GM12878 (cell line): ENCODE data around the gene PITPNM3. TPM values are rescaled to one million over a fixed set of nuclear protein-coding genes. Genes with fewer than 3 reads are reported as not detected.
A peak's percentile ranks its signal among the peaks of the same experiment; 100 is the strongest.

Experiments
- ATAC-seq: fragments of 200-7000 bp; cut with Tn5 transposase; 3 replicates; pipeline ENCODE4 v1.9.1; 2020; ENCODE audit warnings: mild to moderate bottlenecking, moderate library complexity
- BruUV-seq: library from RNA; stranded (reverse); fragments of 400-500 nt; replicated peaks from 2 replicates; lab custom pipeline; 2021; lab: Mats Ljungman, UMichigan
- CTCF ChIA-PET: fragments of 300-600 bp; sonication (Branson Sonifier 250); formaldehyde crosslinking; extraction: SDS; loops from one replicate; lab custom pipeline; 2021; ENCODE audit warnings: inconsistent platforms; lab: Yijun Ruan, JAX
- POLR2A ChIA-PET: fragments of 350-600 bp; formaldehyde crosslinking; extraction: SDS; loops from one replicate; lab custom pipeline; 2021; ENCODE audit warnings: inconsistent platforms; lab: Charles Lee
- RAD21 ChIA-PET: fragments of 300-600 bp; sonication (Branson Sonifier 250); formaldehyde crosslinking; loops from one replicate; lab custom pipeline; 2023; ENCODE audit warnings: antibody characterized with exemption; ENCODE audit not compliant: unreplicated experiment; lab: Charles Lee
- SMC1A ChIA-PET: fragments of 300-600 bp; sonication (Branson Sonifier 250); formaldehyde crosslinking; loops from one replicate; lab custom pipeline; 2023; ENCODE audit not compliant: unreplicated experiment, uncharacterized antibody; lab: Charles Lee
- DNase-seq: peaks from one replicate; pipeline ENCODE4 v3.0.0-alpha.2; 2011; ENCODE audit warnings: low read depth, low spot score
- FAIRE-seq: peaks from 3 replicates; lab custom pipeline; 2011; peaks lifted over from hg19 to GRCh38; lab: Jason Lieb, UNC
- H2AFZ ChIP-seq: 2 replicates; pipeline ENCODE4 v1.6.0; 2011; ENCODE audit warnings: low read depth, low read length, control low read depth; ENCODE audit not compliant: control insufficient read depth
- H3K27ac ChIP-seq: 2 replicates; pipeline ENCODE4 v1.5.1; 2011; ENCODE audit warnings: control low read depth; ENCODE audit not compliant: control insufficient read depth, insufficient read depth
- H3K27me3 ChIP-seq, 2 experiments: replicated peaks in 1 of 2; 2 replicates each; pipeline versions ENCODE4 v1.6.0 to v1.6.1; 2011; ENCODE audit warnings: low read length in 1 of 2; ENCODE audit not compliant: control insufficient read depth in 2 of 2, insufficient read depth in 2 of 2
- H3K36me3 ChIP-seq, 2 experiments: 2 replicates each; pipeline ENCODE4 v1.5.1; 2011; ENCODE audit warnings: low read length in 1 of 2; ENCODE audit not compliant: control insufficient read depth in 2 of 2, insufficient read depth in 2 of 2
- H3K4me1 ChIP-seq: 2 replicates; pipeline ENCODE4 v1.6.1; 2011; ENCODE audit warnings: mild to moderate bottlenecking, low read length, moderate library complexity, mixed read lengths; ENCODE audit not compliant: control insufficient read depth, insufficient read depth
- H3K4me2 ChIP-seq: 2 replicates; pipeline ENCODE4 v1.6.0; 2011; ENCODE audit warnings: control low read depth; ENCODE audit not compliant: control insufficient read depth, insufficient read depth
- H3K4me3 ChIP-seq: fragments of 200-600 bp; sonication (generic); 2 replicates; pipeline ENCODE4 v1.5.1; 2016
- H3K79me2 ChIP-seq: 2 replicates; pipeline ENCODE4 v1.6.0; 2011; ENCODE audit warnings: low read length; ENCODE audit not compliant: control insufficient read depth, insufficient read depth
- H3K9ac ChIP-seq: 2 replicates; pipeline ENCODE4 v1.8.0; 2011; ENCODE audit warnings: low read length, control low read depth, mixed read lengths; ENCODE audit not compliant: control insufficient read depth, insufficient read depth
- H3K9me3 ChIP-seq: replicated peaks from 3 replicates; pipeline ENCODE4 v1.5.1; 2011; ENCODE audit warnings: mild to moderate bottlenecking, low read length; ENCODE audit not compliant: control insufficient read depth, insufficient read depth
- H4K20me1 ChIP-seq: 2 replicates; pipeline ENCODE4 v1.6.0; 2011; ENCODE audit not compliant: control insufficient read depth, insufficient read depth
- BMI1 ChIP-seq: fragments of 450-650 bp; IDR thresholded peaks from 2 replicates; pipeline ENCODE4 v1.6.1; 2016; ENCODE audit warnings: mild to moderate bottlenecking, moderate library complexity, borderline replicate concordance
- EZH2 ChIP-seq: IDR thresholded peaks from 2 replicates; pipeline ENCODE4 v1.6.1; 2012; ENCODE audit warnings: low read depth, mild to moderate bottlenecking, control low read depth, inconsistent platforms, low read length, borderline replicate concordance; ENCODE audit not compliant: control insufficient read depth
- HDAC6 ChIP-seq: fragments of 200-600 bp; sonication (generic); IDR thresholded peaks from one replicate; pipeline ENCODE4 v1.8.0; 2017; ENCODE audit warnings: antibody characterized with exemption; ENCODE audit not compliant: unreplicated experiment
- JUNB ChIP-seq: IDR thresholded peaks from 2 replicates; pipeline ENCODE4 v1.6.1; 2016; ENCODE audit warnings: antibody characterized with exemption, mild to moderate bottlenecking
- KDM1A ChIP-seq: fragments of 200-600 bp; sonication (generic); IDR thresholded peaks from 2 replicates; pipeline ENCODE4 v1.6.1; 2016; ENCODE audit warnings: borderline replicate concordance
- KLF5 ChIP-seq: fragments of 450-650 bp; IDR thresholded peaks from 2 replicates; pipeline ENCODE4 v1.6.1; 2014; ENCODE audit warnings: mild to moderate bottlenecking; ENCODE audit not compliant: partially characterized antibody
- MEF2A ChIP-seq: IDR thresholded peaks from 2 replicates; pipeline ENCODE4 v1.6.1; 2011; ENCODE audit warnings: low read depth, mild to moderate bottlenecking, low read length, moderate library complexity; ENCODE audit not compliant: insufficient read depth
- MEF2B ChIP-seq: fragments of 450-650 bp; IDR thresholded peaks from 2 replicates; pipeline ENCODE4 v1.6.1; 2018; ENCODE audit warnings: mild to moderate bottlenecking, moderate library complexity; ENCODE audit not compliant: partially characterized antibody, poor library complexity, severe bottlenecking
- MYC ChIP-seq: IDR thresholded peaks from 2 replicates; pipeline ENCODE4 v1.6.1; 2011; ENCODE audit warnings: mild to moderate bottlenecking, low read length, moderate library complexity, inconsistent platforms; ENCODE audit not compliant: insufficient read depth, insufficient replicate concordance, insufficient read length, severe bottlenecking
- NBN ChIP-seq: fragments of 450-650 bp; IDR thresholded peaks from 2 replicates; pipeline ENCODE4 v1.6.1; 2016
- PAX8 ChIP-seq: fragments of 450-650 bp; IDR thresholded peaks from 2 replicates; pipeline ENCODE4 v1.6.1; 2017; ENCODE audit warnings: mild to moderate bottlenecking, moderate library complexity
- POLR2AphosphoS5 ChIP-seq: IDR thresholded peaks from 2 replicates; pipeline ENCODE4 v1.6.1; 2011; ENCODE audit warnings: mild to moderate bottlenecking, low read length, inconsistent platforms
- SIX5 ChIP-seq: IDR thresholded peaks from 2 replicates; pipeline ENCODE4 v1.6.1; 2011; ENCODE audit warnings: mild to moderate bottlenecking, low read depth, low read length, moderate library complexity; ENCODE audit not compliant: severe bottlenecking
- ZBED1 ChIP-seq: IDR thresholded peaks from 2 replicates; pipeline ENCODE4 v1.6.1; 2016; ENCODE audit warnings: borderline replicate concordance
- ZSCAN29 ChIP-seq: fragments of 450-650 bp; IDR thresholded peaks from 2 replicates; pipeline ENCODE4 v1.6.1; 2017; ENCODE audit warnings: mild to moderate bottlenecking, moderate library complexity
- WGBS: methylation state at CpG from one replicate; pipeline ENCODE4 v1.1.6; 2016; ENCODE audit warnings: low lambda C conversion rate; ENCODE audit not compliant: insufficient replicate concordance, insufficient coverage; ENCODE audit errors: missing lambda C conversion rate; 5-methylcytosine and 5-hydroxymethylcytosine counted together
- in situ Hi-C: fragments of 300-500 bp; cut with MboI; formaldehyde crosslinking; loops from 9 replicates; pipeline ENCODE4 v1.14.3; 2018; ENCODE audit warnings: mixed read lengths
- intact Hi-C: fragments of 100-400 bp; cut with micrococcal nuclease; formaldehyde crosslinking; loops from one replicate; pipeline ENCODE4 v1.14.2; 2022; ENCODE audit not compliant: unreplicated experiment
- polyA plus RNA-seq, 11 experiments: library from polyadenylated mRNA; depleted of rRNA in 4 of 11; unstranded in 6 of 11; stranded (reverse) in 5 of 11; fragments of >200 nt; fragmentation: Nextera tagmentation in 4 of 11; fragmentation: Illumina TruSeq in 1 of 11; extraction: Ambion mirVana in 4 of 11; extraction: Trizol in 1 of 11; gene quantifications; 1 replicate in 1 of 11; 2 replicates in 10 of 11; pipeline versions ENCODE4 v1.2.1 to v1.2.3, GENCODE V29; 2011 to 2016; ENCODE audit warnings: inconsistent platforms in 2 of 11, missing spikeins in 2 of 11, low read depth in 1 of 11
- total RNA-seq, 4 experiments: library from RNA; depleted of rRNA in 3 of 4; stranded (reverse); fragments of >200 nt in 3 of 4; fragmentation: Illumina TruSeq in 1 of 4; extraction: Trizol in 1 of 4; gene quantifications; 2 replicates each; pipeline versions ENCODE4 v1.2.1 to v1.2.3, GENCODE V29; 2013 to 2021

The PITPNM3 gene
- total and polyA plus RNA-seq, 10 of the 15 experiments (the other 5 are each of a cell fraction or from before 2014, with no cell fraction given) = 0.02 to 0.49 (median 0.19) TPM; not detected in 1

- Histone ChIP-seq H3K36me3 (no peaks in the 10 kb centered on the region), H3K9ac (no peak overlapping the region), H3K79me2 (no peaks in the 10 kb centered on the region), H3K27me3 (peaks cover 11 to 21% of the 10 kb centered on the region in 2 experiments; a peak in 3 of 4 replicates), H3K4me3 (no peak overlapping the region), H3K9me3 (no peaks in the 10 kb centered on the region), H4K20me1 (no peaks in the 10 kb centered on the region; the same call in 1 of the 2 replicates), H3K4me1 (no peaks in the 10 kb centered on the region), H2AFZ (no peak overlapping the region), H3K27ac (no peak overlapping the region), H3K4me2 (no peak overlapping the region)
- FAIRE-seq (no peak), DNase-seq (no peak), ATAC-seq (no peak)
- no peak for TF ChIP-seq ZSCAN29
- no peak for TF ChIP-seq KLF5
- no peak for TF ChIP-seq KDM1A
- peak; percentile 24; the same call in 1 of the 2 replicates for TF ChIP-seq EZH2
- TF ChIP-seq MEF2B = no peak
- ChIA-PET POLR2A (no interaction called here), RAD21 (no interaction called here), CTCF (no interaction called here), SMC1A (no interaction called here)
- no TSS peak for BruUV-seq
- intact Hi-C loops = no loop called here
- in situ Hi-C loops = no loop called here
- whole genome bisulfite sequencing = 24% methylated on average over 12 of the region's 12 CpGs
Measured at GRCh38 chr17:6554871-6555330, 1.5 kb downstream of the PITPNM3 start.

DNA sequence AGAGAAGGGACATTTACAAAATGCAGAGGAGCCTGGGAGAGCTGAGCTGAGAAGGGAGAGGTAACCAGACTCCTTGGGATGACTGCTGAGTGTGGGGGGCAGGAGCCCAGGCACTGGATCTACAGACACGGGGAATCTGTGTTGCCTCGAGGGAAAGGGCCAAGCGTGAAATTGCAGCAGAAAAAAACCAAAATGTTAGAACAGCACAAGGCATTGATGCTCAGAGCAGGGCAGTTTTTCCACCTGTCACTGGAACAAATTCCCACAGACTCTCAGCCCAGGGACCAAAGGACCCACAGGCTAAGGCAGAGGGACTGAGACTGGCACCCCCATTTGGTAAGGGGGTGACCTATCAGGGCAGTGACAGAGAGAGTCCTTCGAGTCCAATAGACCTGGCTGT lies 2.0 kb downstream of the PITPNM3 start:
- Histone ChIP-seq H3K9ac (no peak overlapping the region), H3K36me3 (no peaks in the 10 kb centered on the region), H4K20me1 (no peaks in the 10 kb centered on the region; the same call in 1 of the 2 replicates), H3K27me3 (peaks cover 11 to 21% of the 10 kb centered on the region in 2 experiments; a peak in 3 of 4 replicates), H3K9me3 (no peaks in the 10 kb centered on the region), H3K4me1 (no peaks in the 10 kb centered on the region), H3K27ac (no peak overlapping the region), H2AFZ (no peak overlapping the region), H3K79me2 (no peaks in the 10 kb centered on the region), H3K4me2 (no peak overlapping the region), H3K4me3 (no peak overlapping the region)
- intact Hi-C loops (no loop called here), in situ Hi-C loops (no loop called here)
- POLR2A ChIA-PET = no interaction called here
- CTCF ChIA-PET = no interaction called here
- RAD21 ChIA-PET = no interaction called here
- DNase-seq = no peak
- no TSS peak for BruUV-seq
- SMC1A ChIA-PET = no interaction called here
- no peak for FAIRE-seq
- no peak for ATAC-seq
- TF ChIP-seq HDAC6 (no peak), SIX5 (no peak), PAX8 (no peak), MYC (no peak), POLR2AphosphoS5 (no peak), JUNB (no peak), NBN (no peak), ZBED1 (no peak), MEF2A (no peak), BMI1 (no peak)
- 37% methylated on average over 4 of the region's 4 CpGs for WGBS
